SK-N-SH treated with all-trans-retinoic acid at 6 μM for 48 hours (cell line): Measurements from ENCODE around the gene KCNIP2.

ENCODE experiments used
- ARNTL ChIP-seq: fragments of 450-650 bp; formaldehyde crosslinking; IDR thresholded peaks from 2 replicates; pipeline ENCODE4 v1.5.0; 2020; ENCODE audit warnings: low read depth, mild to moderate bottlenecking, moderate library complexity, borderline replicate concordance
- GLIS3 ChIP-seq: fragments of 250-450 bp; sonication (Bioruptor Pico); IDR thresholded peaks from 2 replicates; pipeline ENCODE4 v1.5.0; 2020; ENCODE audit warnings: mild to moderate bottlenecking, moderate library complexity
- PATZ1 ChIP-seq: fragments of 250-450 bp; sonication (Bioruptor Pico); IDR thresholded peaks from 2 replicates; pipeline ENCODE4 v1.8.0; 2020; ENCODE audit warnings: mild to moderate bottlenecking, moderate library complexity, borderline replicate concordance
- RARB ChIP-seq: fragments of 250-450 bp; sonication (Bioruptor Pico); IDR thresholded peaks from 2 replicates; pipeline ENCODE4 v1.8.0; 2021; ENCODE audit warnings: mild to moderate bottlenecking, moderate library complexity
- ZFP3 ChIP-seq: fragments of 250-450 bp; sonication (Bioruptor Pico); IDR thresholded peaks from 2 replicates; pipeline ENCODE4 v1.5.0; 2020; ENCODE audit warnings: mild to moderate bottlenecking, moderate library complexity
- ZFP30 ChIP-seq: fragments of 450-650 bp; formaldehyde crosslinking; IDR thresholded peaks from 2 replicates; pipeline ENCODE4 v1.5.0; 2022; ENCODE audit warnings: mild to moderate bottlenecking, moderate library complexity
- ZNF8 ChIP-seq: fragments of 450-650 bp; formaldehyde crosslinking; IDR thresholded peaks from 2 replicates; pipeline ENCODE4 v1.5.0; 2020; ENCODE audit warnings: mild to moderate bottlenecking, moderate library complexity
- TF ChIP-seq, protein P1 (sequence below): fragments of 250-450 bp; sonication (Bioruptor Pico); IDR thresholded peaks from 2 replicates; pipeline ENCODE4 v1.5.1; 2021; ENCODE audit warnings: mild to moderate bottlenecking, moderate library complexity

- TF ChIP-seq GLIS3 (CRISPR knock-in tag) (no peak), ZFP3 (no peak), ZFP30 (CRISPR knock-in tag) (no peak), RARB (CRISPR knock-in tag) (no peak), PATZ1 (CRISPR knock-in tag) (no peak), ZNF8 (CRISPR knock-in tag) (no peak), ARNTL (CRISPR knock-in tag) (no peak)
- TF ChIP-seq, protein P1, sequence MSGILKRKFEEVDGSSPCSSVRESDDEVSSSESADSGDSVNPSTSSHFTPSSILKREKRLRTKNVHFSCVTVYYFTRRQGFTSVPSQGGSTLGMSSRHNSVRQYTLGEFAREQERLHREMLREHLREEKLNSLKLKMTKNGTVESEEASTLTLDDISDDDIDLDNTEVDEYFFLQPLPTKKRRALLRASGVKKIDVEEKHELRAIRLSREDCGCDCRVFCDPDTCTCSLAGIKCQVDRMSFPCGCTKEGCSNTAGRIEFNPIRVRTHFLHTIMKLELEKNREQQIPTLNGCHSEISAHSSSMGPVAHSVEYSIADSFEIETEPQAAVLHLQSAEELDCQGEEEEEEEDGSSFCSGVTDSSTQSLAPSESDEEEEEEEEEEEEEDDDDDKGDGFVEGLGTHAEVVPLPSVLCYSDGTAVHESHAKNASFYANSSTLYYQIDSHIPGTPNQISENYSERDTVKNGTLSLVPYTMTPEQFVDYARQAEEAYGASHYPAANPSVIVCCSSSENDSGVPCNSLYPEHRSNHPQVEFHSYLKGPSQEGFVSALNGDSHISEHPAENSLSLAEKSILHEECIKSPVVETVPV (CRISPR knock-in tag): no peak
Measured at GRCh38 chr10:101887775-101888174, 44.2 kb upstream of the KCNIP2 start.
